GM12865 (cell line): ENCODE results near the gene ALPL.

Experiments
- DNase-seq: peaks from one replicate; pipeline ENCODE4 v3.0.0; 2010; ENCODE audit warnings: low read depth
- H3K4me3 ChIP-seq: 2 replicates; pipeline ENCODE4 v1.5.1; 2011; ENCODE audit warnings: mild to moderate bottlenecking, low read depth, low read length, control low read depth
- TF ChIP-seq, protein P1 (sequence below): IDR thresholded peaks from 2 replicates; pipeline ENCODE4 v1.5.1; 2011; ENCODE audit warnings: low read length, control low read depth, low read depth, inconsistent platforms; ENCODE audit not compliant: insufficient read depth; ENCODE audit errors: missing control alignments

ALPL gene

DNA sequence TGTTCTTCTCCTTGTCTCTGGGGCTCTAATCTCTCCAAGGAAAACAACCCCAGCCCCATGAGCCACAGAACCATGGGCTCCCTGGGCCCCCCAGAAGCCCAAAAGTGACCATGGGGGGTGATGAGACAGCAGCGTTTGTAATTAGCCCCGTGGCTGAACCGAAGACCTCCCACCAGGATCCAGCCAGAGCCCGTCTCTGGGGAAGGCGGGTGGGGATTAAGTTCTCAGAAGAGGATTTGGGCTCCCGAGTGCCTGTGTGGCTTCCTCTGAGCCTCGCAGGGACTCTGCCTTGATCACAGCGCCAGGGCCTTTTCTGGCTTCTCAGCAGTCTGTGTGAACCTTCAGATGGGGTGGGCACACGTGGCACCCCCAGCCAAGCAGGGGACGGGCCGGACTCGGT lies 77.0 kb downstream of the ALPL start:
- TF ChIP-seq, protein P1, sequence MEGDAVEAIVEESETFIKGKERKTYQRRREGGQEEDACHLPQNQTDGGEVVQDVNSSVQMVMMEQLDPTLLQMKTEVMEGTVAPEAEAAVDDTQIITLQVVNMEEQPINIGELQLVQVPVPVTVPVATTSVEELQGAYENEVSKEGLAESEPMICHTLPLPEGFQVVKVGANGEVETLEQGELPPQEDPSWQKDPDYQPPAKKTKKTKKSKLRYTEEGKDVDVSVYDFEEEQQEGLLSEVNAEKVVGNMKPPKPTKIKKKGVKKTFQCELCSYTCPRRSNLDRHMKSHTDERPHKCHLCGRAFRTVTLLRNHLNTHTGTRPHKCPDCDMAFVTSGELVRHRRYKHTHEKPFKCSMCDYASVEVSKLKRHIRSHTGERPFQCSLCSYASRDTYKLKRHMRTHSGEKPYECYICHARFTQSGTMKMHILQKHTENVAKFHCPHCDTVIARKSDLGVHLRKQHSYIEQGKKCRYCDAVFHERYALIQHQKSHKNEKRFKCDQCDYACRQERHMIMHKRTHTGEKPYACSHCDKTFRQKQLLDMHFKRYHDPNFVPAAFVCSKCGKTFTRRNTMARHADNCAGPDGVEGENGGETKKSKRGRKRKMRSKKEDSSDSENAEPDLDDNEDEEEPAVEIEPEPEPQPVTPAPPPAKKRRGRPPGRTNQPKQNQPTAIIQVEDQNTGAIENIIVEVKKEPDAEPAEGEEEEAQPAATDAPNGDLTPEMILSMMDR, result no peak
- no peak overlapping the region for H3K4me3 ChIP-seq
- DNase-seq, result no peak

DNA sequence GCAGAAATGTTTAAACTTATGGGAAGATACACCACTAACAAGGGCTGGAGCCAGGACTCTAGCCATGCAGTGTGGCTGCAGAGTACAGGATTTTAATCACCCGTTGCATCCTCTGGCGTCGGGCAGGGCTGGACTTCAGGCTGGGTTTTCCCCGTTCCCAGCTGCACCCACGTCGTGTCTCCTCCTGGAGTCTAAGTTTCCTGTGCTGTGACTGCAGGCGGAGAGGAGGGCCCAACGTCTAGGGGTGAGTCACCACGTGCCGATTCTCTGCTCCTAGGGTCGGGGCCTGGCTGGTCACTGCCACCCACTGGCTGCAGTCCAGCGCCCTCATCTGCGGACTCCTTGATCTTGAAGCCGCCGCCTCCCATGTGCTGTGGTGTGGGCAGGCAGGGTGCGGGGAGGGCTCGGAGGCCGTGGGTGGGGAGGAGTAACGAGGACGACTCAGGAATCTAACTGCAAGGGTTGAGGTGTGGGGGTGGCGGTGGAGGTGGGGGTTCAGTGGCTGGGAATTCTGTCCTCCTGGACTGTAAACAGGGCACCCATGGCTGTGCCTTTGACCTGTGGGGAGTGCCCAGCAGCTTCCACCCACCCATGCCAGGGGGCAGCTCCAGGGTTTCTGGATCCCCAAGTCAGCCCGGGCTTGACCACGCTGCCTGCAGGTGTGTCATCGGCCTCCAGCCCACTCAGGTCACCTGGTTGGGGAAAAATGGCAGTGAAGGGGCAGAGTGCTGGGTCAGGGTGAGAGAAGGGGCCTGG lies 77.8 kb downstream of the ALPL start:
- TF ChIP-seq, protein P1, result no peak
- H3K4me3 ChIP-seq, result no peak overlapping the region
- no peak for DNase-seq

DNA sequence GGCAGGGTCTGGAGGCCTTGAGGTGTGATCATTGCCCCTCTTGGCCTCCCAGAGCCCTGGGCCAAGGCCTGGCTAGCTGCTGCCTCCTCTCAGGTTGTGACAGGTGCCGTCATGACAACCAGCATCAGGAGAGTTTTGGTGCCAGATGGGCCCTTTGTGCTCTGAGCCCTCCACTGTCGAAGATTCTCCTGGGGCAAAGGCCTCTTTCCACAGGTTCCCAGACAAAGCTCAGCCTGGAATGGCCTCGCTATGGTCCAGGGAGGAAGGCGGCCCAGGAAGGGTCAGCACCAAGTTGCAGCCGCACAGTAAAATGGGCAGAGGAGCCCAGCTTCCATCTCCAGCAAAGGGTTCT lies 78.4 kb downstream of the ALPL start:
- TF ChIP-seq, protein P1, result no peak
- DNase-seq, result no peak
- H3K4me3 ChIP-seq, result no peak overlapping the region

DNA sequence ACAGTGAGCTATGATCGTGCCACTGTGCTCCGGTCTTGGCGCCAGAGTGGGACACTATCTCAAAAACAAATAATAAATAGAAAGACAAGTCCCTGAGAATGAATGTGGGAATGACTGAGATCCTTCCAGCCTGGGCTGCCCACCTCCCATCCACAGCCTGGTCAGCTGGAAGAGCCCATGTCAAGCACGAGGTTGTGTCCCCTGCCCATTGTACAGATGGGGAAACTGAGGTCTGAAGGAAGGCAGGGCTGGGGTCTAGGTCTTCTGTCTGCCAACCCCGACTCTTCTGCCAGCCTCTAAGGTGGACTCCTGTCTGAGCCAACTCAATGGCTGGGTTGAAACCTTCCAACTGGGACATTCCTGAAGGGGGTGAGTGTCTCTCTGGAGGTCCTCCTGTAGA lies 80.4 kb downstream of the ALPL start:
- TF ChIP-seq, protein P1, result no peak
- DNase-seq, result no peak
- no peak overlapping the region for H3K4me3 ChIP-seq

DNA sequence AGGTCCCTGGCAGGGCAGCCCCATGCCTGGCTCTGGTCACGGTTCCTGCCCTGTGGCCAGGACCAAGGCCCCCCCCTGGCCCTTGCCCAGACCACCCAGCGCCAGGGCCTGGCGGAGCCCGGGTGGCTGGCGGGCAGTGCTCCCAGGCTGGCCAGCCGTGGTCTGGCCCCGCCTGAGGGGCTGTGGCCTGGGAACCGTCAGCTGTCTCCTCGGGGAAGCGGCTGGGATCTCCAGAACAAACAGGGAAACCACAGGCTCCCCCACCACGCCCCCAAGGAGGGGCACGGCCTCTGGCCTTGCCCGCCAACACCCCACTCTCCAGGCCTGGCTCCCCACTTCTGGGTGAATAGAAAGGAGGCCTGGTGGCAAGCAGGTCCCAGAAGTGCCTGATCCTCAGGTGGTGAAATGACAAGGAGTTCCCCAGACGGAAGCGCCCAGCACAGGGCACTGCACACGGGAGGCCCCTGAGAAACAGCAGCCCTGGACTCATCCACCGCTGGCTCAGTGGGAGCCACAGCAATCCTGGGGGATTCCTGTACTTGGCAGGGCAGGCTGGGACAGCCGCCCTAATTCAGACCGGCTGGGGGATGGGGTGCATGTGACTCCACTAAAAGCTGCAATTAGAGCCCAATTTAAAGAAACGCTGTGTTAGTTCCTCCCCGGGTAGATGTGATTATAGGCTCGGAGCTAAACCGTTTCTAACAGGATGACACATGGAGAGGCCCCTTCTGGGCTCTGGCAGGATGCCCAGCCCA lies 81.1 kb downstream of the ALPL start:
- no peak overlapping the region for H3K4me3 ChIP-seq
- TF ChIP-seq, protein P1, result no peak
- DNase-seq, result no peak

DNA sequence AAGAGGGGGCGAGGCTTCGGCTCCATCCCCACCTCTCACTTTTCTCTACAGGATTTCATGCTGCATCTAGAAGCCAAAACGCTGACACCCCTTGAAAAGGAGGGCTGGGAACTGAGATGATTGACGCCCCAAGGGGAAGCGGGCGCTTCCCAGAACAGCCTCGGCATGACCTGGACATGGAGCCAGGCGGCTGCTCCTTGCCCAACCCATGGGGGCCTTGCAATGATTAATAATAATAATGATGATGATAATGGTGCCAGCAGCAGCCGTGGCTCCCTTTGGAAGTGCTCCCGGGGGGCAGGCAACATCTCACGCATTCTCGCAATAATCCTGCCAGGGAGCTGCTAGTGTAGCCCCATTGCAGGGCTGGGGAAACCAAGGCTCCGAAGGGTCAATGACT lies 81.7 kb downstream of the ALPL start:
- no peak overlapping the region for H3K4me3 ChIP-seq
- no peak for DNase-seq
- TF ChIP-seq, protein P1, result no peak
